HG03196 (cell line): ENCODE measurements around the gene TIMP3.

Source experiments
- ATAC-seq: cut with Tn5 transposase; IDR thresholded peaks from one replicate; pipeline ENCODE4 v1.9.1; 2021; ENCODE audit not compliant: unreplicated experiment

Gene TIMP3

GRCh38 chr22:32827049-32827602 lies 25.6 kb downstream of the TIMP3 start:
- no peak for ATAC-seq

GRCh38 chr22:32828150-32828549 lies 26.6 kb downstream of the TIMP3 start:
- ATAC-seq: no peak

DNA sequence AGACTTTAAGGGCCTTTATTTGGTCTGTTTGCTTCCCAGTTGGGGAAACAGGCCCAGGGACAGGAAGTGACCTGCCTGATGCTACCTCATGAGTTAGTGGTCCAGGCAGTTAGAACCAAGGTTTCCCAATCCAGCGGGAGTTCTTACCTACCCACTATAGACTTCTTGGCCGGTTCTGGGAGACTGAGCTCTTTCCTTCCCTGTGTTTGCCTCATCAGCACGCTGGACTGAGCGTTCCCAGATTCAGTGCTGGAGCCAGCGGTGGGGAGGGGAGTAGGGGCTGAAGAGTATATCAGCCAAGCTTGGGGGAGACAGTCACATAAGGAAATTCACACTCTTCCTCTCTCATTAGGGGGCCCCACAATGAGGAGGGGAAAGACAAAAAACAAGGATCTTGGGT lies 27.1 kb downstream of the TIMP3 start:
- ATAC-seq: no peak

DNA sequence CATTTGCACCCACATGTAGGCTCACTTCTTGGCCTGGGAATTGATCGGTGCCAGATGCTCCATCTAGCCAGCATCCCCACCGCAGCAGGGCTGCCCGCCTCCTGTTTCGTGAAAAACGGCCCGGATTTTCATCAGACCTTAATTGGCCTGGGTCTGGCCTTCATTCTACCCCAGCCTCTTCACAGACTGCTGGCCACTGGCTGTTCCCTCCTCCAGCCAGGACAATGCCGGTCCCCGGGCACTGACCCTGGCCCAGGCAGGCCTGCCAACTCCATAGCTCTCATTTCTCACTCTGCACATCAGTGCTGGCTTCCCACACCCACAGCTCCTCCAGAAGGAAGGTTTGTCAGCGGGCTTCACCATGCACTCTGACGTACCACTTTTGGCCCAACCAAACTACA lies 27.9 kb downstream of the TIMP3 start:
- ATAC-seq: no peak

DNA sequence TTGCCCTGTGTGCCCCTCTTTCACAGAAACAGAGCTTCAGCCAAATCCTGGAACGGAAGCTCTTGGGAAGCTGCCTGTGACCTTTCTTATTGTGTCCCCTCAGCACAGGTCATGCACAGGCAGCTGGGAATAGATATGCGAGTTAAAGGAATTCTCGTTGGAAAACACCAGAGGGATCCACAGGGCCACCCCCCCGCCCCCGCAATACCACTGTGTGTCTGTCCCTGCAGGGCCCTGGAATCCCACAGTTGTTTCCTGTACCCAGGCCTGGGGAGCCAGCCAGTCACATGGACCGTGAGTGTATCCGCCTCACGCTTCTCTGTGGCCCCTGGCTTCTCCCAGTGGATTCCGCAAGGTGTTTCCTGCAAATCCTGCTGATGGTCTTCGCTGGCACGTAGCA lies 29.0 kb downstream of the TIMP3 start:
- ATAC-seq: no peak

DNA sequence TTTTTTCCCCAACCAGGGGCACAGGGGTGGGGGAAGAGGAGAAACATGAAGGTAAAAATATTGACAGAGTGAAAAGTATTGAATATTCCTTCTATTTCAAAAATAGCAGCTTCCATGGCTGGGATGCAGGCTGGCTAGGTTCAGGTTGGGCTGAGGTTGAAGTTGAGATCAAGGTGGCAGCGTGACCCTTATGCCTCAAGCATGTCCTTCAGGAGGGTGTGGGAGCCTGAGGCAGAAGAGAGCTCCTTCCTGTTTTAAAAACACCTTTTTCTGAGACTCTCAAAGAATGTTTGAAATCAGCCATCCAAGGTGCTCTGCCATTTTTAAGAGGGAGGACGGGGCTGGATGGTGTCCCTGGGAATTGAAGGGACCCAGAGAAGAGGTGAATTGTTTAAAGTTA lies 29.5 kb downstream of the TIMP3 start:
- ATAC-seq: no peak

- ATAC-seq: no peak
Measured at GRCh38 chr22:32831584-32831983, 30.1 kb downstream of the TIMP3 start.

- no peak for ATAC-seq
Measured at GRCh38 chr22:32832174-32832573, 30.7 kb downstream of the TIMP3 start.

DNA sequence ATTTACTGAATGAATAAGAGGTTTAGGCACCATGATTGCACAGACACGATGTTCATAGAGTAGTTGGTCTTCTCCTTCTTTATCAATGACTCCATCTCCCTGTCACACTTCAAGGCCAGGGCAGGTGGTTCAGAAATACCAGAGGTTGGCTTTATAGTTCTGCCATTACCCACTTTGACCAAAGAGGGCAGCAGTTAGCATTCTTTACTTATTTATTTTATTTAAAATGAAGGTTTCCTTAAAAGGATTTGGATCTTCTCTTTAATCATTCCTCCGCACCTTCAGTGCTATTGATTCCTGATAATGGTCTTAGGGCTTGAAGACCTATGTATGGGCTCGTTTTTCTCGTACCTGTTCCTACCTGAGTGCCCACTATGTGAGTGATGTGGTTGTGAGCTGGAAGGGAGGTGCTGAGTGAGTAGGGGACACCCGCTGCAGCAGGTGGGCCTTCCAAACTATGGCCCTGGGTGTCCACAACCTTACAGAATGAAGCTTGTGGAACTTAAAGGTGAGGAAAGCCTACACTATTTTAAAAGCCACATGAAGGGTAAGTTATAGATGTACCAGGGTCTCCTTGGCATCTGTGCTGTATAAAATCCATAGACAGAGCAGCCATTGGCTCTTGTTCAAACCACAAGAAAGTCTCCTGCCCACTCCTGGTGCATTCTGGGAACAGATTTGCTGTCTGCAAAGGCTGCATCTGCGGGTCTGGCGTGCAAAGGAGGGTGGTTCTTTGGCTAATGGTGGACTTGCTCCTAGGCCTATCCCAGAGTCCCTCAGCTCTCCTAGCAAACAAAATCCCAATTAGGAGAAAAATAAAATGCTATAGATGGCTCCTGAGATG lies 35.0 kb downstream of the TIMP3 start:
- no peak for ATAC-seq

- ATAC-seq: no peak
Measured at GRCh38 chr22:32837142-32837541, 35.6 kb downstream of the TIMP3 start.

DNA sequence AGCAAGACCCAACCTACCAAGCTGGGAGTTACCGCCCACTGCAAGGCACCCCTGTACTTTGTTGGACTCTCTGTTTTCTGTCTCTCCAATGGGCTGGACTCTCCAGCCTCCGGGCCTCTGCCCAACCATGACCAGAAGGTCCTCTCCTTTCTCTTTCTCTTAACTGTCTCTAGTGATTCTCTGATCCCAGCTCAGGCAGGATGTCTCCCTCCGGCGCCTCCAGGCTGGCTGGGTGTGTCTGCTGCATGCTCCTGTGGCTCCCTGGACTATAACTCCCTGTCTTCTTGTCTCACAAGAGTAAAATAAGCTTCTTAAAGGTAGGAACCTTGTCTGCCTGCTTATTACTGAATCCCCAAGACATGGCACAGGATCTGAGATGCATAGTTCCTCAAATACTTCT lies 36.3 kb downstream of the TIMP3 start:
- ATAC-seq: no peak

DNA sequence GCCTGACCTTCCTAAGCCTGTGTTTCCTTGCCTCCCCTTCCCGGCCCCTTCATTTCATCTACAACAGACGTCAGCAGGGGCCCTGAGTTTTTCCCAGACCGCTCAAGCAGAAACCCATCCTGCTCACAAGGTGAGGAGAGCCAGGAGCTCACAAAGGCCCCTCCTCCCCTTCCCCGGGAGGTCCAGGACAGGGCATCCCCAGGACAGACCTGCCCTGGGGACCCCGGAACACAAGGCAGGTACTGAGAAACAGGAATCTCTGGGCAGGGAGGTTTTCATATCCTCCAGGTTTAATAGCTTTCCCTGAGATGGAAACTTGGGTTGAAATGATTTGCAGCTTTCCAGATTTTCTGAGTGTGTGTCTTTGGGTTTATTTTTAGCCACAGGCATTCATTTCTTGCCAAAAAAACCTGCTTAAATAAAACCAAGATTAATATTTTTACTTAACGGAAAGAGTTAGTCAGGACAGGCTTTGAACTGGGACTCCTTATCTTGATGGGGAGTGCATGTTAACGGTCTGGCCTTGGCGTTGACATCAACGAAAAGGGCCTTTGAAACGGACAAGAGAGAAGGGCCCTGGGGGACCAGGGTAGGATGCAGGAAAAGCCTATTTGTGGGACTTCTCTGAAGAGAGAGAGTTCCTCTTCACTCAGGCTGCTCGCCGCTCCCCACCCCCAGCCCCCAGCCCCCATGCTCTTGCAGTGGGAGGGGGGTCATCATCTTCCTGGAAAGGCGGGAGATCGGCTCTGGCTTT lies 38.5 kb downstream of the TIMP3 start:
- ATAC-seq: no peak

- ATAC-seq: no peak
Measured at GRCh38 chr22:32841175-32841574, 39.7 kb downstream of the TIMP3 start.

DNA sequence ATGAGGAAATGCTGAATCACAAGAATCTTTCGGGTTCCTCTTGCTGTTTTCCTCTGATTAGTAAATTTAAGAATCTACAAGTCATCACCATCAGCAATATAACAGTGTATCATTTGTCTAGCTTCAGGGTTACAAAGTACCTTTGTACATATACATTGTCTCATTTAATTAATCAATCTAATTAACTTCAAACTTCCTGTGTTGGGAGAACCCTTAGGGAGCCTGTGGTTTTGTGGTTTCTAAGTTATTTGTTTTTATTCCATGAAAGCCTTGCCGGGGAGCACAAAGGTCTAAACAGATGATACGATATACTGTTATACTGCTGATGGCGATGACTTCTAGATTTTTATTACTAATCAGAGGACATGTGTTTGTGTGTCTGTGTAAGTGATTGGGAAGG lies 41.0 kb downstream of the TIMP3 start:
- ATAC-seq: no peak

DNA sequence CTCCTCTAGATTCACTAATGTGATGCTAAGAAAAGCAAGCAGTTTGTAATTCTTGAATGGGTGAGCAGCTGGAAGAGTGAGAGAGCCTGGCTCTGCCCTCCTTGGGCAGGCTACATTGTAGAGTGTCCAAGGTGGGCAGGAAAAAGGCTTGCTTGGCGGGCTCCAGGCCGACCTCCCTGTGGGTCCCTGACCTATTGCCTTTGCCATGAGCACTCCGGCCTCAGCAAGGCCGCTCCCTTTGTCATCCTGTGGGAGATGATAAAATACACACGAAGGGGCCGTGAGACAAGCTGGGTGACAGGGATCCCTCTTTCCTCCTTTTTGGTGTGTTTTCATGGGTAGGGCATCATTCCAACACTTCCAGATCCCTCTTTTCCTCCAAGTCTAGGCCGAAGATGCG lies 41.8 kb downstream of the TIMP3 start:
- ATAC-seq: no peak

GRCh38 chr22:32844251-32844650 lies 42.7 kb downstream of the TIMP3 start:
- ATAC-seq: no peak

DNA sequence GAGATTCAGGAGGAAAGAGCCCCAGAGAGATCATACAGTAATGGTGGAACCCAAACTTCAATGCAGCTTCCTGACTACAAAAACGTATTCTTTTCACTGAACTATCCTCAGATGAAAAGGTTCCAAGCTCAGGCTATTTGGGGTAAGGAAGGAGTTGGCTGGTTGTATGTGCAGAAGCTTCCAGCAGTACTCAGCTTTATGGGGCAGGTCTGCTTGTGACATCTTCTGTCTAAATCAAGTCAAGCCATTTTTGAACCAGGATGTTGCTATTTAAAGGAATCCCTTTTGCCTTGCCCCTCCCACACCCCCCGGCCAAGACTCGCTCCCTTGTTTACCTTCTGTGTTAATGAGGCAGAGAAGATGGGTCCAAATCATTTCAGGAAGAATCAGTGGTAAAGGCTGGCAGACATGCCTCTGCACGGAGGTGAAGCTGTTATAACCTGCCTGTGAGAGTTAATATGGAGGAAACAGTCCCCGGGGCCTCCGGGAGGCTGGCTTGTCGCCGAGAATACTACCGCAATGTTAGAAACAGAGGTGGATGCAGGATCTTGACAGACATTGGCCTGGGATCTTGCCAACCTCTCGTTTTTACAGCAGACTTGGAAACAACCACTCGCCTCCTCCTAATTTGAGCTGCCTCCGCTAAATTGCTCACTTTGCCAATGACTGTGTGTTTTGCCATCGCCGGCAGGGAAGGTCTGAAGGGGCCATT lies 45.4 kb downstream of the TIMP3 start:
- ATAC-seq: no peak

DNA sequence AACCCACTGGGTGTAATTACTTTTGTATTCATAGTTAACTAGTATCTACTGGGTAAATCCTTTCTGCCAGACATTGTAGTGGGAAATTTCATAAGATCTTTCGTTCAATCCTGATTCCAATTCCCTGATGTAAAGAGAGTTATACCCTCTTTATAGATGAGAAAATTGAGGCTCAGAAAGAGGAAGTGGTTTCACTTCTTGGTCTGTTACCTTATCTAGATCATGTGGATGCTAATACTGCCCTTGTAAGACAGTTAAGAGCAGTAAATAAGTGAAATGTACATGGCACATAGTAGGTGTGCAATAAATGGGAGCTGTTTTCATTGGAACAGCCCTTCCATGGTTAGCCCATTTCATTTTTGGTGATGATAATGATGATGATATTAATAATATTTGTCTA lies 46.7 kb downstream of the TIMP3 start:
- ATAC-seq: no peak

GRCh38 chr22:32849501-32849900 lies 48.0 kb downstream of the TIMP3 start:
- ATAC-seq: no peak

DNA sequence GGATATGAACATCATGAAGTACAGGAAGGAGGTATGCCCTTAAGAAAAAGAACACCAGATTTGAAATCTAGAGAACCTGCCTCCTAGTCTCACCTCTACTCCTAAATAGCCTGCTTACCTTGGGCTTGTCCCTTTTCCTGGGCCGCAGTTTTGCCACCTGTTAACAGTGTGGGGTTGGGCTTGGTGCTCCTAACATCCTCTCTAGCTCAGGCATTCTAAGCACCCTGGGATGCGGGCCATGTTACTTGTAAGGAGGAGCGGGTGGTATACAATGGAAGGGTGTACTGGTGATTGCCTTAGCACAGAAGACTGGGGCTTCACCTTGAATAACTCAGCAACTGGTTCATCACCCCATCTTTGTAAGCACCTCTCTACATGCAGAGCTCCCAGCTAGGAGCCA lies 48.7 kb downstream of the TIMP3 start:
- no peak for ATAC-seq
